Kidney epithelial cell (primary cell): ENCODE results near the gene STX8. TPM values are rescaled to one million over a fixed set of nuclear protein-coding genes. Genes with fewer than 3 reads are reported as not detected.

Source experiments
- DNase-seq: peaks from one replicate; pipeline ENCODE4 v3.0.0-alpha.2; 2010; ENCODE audit warnings: low read depth
- H3K27me3 ChIP-seq: 2 replicates; pipeline ENCODE4 v1.6.0; 2011; ENCODE audit warnings: low read length; ENCODE audit not compliant: control insufficient read depth, insufficient read depth
- H3K36me3 ChIP-seq: 2 replicates; pipeline ENCODE4 v1.5.1; 2011; ENCODE audit warnings: low read length; ENCODE audit not compliant: control insufficient read depth, insufficient read depth
- H3K4me3 ChIP-seq: 2 replicates; pipeline ENCODE4 v1.5.1; 2011; ENCODE audit warnings: low read depth, mild to moderate bottlenecking, control low read depth, low read length
- total RNA-seq: library from RNA; depleted of rRNA; stranded (reverse); fragments of >200 nt; gene quantifications from 2 replicates; pipeline ENCODE4 v1.2.3, GENCODE V29; 2015
- TF ChIP-seq, protein P1 (sequence below): IDR thresholded peaks from 2 replicates; pipeline ENCODE4 v1.5.1; 2011; ENCODE audit warnings: mild to moderate bottlenecking, moderate library complexity, low read length, control low read depth, inconsistent platforms; ENCODE audit not compliant: insufficient read depth, poor library complexity, severe bottlenecking

Gene STX8
- total RNA-seq, 1 donor from 2014 or later: 76.3 TPM

DNA sequence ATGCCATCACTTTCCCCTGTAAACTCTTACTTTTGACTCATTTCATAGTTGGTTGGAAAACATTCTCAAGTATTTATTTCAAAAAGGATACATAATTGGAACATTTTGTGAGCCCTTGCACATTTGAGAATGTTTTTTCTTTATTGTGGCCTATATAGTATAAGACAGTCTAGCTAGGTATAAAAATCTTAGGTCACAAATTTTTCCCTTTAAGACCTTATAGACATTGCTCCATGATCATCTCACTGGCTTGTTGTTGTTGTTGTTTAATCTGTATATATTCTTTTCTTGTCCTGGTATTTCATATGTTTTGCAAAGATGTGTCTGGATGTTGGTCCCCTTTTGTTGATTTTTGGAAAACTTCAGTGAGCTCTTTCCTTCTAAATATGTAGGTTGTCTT lies 360.2 kb downstream of the STX8 start:
- TF ChIP-seq, protein P1, sequence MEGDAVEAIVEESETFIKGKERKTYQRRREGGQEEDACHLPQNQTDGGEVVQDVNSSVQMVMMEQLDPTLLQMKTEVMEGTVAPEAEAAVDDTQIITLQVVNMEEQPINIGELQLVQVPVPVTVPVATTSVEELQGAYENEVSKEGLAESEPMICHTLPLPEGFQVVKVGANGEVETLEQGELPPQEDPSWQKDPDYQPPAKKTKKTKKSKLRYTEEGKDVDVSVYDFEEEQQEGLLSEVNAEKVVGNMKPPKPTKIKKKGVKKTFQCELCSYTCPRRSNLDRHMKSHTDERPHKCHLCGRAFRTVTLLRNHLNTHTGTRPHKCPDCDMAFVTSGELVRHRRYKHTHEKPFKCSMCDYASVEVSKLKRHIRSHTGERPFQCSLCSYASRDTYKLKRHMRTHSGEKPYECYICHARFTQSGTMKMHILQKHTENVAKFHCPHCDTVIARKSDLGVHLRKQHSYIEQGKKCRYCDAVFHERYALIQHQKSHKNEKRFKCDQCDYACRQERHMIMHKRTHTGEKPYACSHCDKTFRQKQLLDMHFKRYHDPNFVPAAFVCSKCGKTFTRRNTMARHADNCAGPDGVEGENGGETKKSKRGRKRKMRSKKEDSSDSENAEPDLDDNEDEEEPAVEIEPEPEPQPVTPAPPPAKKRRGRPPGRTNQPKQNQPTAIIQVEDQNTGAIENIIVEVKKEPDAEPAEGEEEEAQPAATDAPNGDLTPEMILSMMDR: no peak
- no peak for DNase-seq
- no peaks in the 10 kb centered on the region for H3K36me3 ChIP-seq
- no peak overlapping the region for H3K4me3 ChIP-seq
- H3K27me3 ChIP-seq: no peaks in the 10 kb centered on the region

DNA sequence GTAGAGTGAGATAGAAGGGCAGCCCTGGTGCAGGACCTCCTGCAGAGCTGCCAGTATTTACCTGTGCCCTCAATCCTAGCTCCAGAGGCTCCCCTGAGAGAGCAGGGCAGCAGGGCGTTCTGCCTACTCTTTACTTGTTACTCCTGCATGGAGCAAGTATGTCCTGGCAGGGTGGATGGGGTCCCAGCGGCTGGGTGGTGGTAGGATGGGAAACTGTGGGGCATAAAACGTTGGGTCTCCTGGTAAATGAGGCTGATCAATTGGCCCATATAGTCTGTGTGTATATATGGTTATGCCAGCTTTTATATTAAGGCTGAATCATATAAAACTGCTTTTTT lies 362.3 kb downstream of the STX8 start:
- no peak overlapping the region for H3K4me3 ChIP-seq
- TF ChIP-seq, protein P1: no peak

DNA sequence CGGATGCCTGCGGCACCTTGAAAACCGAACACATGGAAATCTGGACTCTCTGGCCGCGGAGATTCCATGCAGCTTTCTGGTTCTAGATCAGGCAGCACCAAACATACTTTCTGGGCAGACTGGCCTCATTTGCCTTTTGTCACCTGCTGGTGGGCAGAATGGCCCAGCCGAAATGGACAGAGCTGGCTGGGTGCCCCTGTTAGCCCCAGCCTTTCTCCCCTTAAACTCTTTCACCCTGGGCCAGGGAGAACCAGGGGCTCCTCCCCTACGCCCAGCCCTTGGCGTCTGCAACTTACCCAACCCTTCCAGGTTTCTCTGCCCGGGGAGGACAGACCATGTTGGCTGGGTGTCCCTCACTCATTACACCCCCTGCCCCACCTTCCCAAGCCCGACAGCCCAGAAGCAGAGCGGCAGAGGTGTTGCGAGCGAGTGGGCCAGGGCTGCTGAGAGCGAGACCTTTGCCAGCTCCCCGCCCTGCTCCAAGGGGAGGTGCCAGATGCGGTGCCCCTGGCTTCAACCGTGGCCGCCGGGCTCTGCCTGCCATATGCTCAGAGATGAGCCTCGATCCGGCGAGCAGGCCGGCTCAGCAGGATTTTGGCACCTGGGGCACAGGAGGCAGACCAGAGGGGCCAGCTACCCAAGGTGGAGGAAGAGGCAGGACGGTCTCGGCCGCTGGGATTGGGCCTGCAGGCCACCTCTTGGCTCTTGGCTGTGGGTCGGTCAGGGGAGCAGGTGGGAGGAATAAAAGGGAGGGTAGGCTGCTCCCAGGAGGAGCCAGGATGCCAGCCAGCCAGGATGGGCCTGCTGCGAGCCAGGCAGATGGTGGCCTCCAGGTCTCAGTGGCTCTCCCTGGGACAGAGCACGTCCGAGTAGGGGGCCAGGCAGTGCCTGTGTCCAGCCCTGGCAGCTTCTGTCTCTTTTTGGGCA lies 363.0 kb downstream of the STX8 start:
- Histone ChIP-seq H3K4me3 (no peak overlapping the region), H3K36me3 (no peaks in the 10 kb centered on the region), H3K27me3 (no peaks in the 10 kb centered on the region)
- no peak for DNase-seq
- TF ChIP-seq, protein P1: no peak

More for the DNA sequence above, 362.3 kb downstream of the STX8 start:
- DNase-seq: no peak
- Histone ChIP-seq H3K27me3 (no peaks in the 10 kb centered on the region), H3K36me3 (no peaks in the 10 kb centered on the region)

DNA sequence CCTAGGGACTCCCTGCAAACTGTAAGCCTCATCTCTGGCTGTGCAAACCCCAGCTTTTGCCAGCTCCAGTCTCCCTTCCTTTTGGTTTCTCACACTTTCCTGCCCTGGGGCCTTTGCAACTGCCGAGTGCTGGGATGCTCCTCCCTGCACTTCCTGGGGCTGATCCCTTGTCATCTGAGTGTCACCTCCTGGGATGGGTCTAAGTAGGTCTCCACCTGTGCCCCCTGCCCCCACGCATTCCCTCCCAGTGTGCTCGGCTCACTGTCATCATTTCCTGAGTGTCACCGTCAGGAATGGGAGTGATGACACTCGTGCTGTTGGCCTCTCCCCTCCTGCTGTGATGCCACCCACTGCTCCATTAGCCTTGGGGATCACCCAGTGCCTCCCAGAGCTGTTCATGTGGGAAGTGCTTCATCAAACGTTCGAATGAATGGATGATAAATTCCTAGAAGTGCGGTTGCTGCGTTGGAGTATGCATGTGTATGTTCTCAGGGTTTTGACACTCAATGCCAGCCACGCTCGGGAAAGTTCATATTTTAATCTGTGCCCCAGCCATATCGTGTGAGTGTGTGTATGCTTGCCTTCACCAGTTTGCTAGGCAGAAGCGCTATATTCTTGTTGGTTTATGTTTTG lies 364.4 kb downstream of the STX8 start:
- DNase-seq: no peak
- Histone ChIP-seq H3K27me3 (peaks cover 2% of the 10 kb centered on the region), H3K36me3 (no peaks in the 10 kb centered on the region), H3K4me3 (no peak overlapping the region)
- TF ChIP-seq, protein P1: no peak

DNA sequence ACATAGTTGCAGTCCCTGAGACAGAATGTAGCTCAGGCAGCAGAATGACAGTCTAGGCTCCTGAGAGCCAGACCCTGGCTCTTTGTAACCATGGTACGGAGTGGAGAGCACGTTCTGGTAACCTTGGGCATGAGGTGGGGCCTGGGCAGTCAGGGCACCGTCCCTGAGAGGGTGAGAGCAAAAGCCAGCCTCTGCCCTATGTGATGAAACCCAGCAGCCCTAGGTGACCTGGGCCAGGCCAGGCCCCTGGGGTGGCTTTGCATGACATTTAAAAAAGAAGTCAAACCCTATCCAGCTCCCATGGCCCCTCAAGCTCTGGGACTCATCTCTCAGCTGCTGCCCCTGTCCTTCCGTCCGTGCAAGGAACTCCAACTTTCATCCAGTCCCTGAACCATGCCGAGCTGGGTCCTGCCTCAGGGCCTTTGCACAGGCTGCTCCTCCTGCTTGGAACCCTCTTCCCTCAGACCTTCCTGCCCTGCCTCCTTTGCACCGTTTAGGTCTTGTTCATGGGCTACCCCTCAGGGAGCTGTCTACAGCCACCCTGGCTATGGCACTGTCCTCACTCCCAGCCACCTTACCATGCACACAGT lies 365.7 kb downstream of the STX8 start:
- DNase-seq: no peak
- Histone ChIP-seq H3K4me3 (no peak overlapping the region), H3K36me3 (no peaks in the 10 kb centered on the region), H3K27me3 (peaks cover 7% of the 10 kb centered on the region)
- TF ChIP-seq, protein P1: no peak
